ENCODE results near the gene RUVBL2. TPM values are rescaled to one million over a fixed set of nuclear protein-coding genes. Genes with fewer than 3 reads are reported as not detected.

RUVBL2 gene
- total and polyA plus RNA-seq, 4 donors = 29.6 to 80.1 (median 49.6) TPM

DNA sequence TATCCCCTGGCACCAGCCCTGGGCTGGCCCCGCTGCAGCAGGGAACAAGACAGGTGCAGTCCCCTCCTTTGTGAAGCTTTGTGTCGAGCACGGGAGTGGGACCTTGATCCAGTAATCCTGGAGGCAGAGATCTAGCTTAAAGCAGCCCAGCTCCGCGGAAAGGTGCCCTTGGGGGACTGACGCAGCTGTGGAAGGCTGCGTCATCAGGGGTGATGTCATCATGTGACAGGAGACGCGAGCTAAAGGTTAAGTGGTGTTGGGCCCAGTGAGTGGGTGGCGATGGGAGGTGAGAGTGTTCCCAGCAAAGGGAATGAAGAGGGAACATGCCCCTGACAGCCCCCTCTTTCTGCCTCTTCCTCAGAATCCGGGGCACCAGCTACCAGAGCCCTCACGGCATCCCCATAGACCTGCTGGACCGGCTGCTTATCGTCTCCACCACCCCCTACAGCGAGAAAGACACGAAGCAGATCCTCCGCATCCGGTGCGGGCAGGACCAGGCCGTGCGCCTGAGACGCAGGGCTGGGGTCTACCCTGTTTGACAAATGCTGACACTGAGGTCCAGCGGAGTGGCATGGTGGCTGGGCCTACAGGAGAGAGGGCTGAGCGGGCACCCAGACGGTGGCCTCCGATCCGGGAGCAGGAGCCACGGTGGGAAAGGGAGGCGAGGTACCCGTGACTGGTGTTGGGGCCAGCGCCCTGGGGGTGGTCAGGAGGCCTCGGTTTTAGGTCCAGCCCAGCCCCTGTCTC is 20.6 kb downstream of the RUVBL2 start:
- no peak overlapping the region for H3K27ac ChIP-seq (ENCODE audit: low read depth in 1 of 2, low read length in 2 of 2)
- peaks cover 5 to 19% (median 12%) of the 10 kb centered on the region in 4 donors for H3K4me1 ChIP-seq (ENCODE audit: control insufficient read depth in 4 of 4, insufficient read depth in 4 of 4, low read length in 3 of 4)
- no peak for DNase-seq (ENCODE audit: low spot score)
- H3K4me3 ChIP-seq (ENCODE audit: low read depth in 1 of 3, low read length in 3 of 3) = no peak overlapping the region
- TF ChIP-seq SP1 (IDR thresholded peaks at IDR 0.05) (no peak), HNF4G (IDR thresholded peaks at IDR 0.05) (no peak), HNF4A (conservative IDR thresholded peaks at IDR 0.05) (no peak)
- TF ChIP-seq, protein P1, sequence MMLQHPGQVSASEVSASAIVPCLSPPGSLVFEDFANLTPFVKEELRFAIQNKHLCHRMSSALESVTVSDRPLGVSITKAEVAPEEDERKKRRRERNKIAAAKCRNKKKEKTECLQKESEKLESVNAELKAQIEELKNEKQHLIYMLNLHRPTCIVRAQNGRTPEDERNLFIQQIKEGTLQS (IDR thresholded peaks at IDR 0.05) = no peak
- TF ChIP-seq, protein P2, sequence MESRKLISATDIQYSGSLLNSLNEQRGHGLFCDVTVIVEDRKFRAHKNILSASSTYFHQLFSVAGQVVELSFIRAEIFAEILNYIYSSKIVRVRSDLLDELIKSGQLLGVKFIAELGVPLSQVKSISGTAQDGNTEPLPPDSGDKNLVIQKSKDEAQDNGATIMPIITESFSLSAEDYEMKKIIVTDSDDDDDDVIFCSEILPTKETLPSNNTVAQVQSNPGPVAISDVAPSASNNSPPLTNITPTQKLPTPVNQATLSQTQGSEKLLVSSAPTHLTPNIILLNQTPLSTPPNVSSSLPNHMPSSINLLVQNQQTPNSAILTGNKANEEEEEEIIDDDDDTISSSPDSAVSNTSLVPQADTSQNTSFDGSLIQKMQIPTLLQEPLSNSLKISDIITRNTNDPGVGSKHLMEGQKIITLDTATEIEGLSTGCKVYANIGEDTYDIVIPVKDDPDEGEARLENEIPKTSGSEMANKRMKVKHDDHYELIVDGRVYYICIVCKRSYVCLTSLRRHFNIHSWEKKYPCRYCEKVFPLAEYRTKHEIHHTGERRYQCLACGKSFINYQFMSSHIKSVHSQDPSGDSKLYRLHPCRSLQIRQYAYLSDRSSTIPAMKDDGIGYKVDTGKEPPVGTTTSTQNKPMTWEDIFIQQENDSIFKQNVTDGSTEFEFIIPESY (IDR thresholded peaks at IDR 0.05) = no peak
- TF ChIP-seq, protein P3, sequence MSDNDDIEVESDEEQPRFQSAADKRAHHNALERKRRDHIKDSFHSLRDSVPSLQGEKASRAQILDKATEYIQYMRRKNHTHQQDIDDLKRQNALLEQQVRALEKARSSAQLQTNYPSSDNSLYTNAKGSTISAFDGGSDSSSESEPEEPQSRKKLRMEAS (IDR thresholded peaks at IDR 0.05) = no peak
- TF ChIP-seq, protein P4, sequence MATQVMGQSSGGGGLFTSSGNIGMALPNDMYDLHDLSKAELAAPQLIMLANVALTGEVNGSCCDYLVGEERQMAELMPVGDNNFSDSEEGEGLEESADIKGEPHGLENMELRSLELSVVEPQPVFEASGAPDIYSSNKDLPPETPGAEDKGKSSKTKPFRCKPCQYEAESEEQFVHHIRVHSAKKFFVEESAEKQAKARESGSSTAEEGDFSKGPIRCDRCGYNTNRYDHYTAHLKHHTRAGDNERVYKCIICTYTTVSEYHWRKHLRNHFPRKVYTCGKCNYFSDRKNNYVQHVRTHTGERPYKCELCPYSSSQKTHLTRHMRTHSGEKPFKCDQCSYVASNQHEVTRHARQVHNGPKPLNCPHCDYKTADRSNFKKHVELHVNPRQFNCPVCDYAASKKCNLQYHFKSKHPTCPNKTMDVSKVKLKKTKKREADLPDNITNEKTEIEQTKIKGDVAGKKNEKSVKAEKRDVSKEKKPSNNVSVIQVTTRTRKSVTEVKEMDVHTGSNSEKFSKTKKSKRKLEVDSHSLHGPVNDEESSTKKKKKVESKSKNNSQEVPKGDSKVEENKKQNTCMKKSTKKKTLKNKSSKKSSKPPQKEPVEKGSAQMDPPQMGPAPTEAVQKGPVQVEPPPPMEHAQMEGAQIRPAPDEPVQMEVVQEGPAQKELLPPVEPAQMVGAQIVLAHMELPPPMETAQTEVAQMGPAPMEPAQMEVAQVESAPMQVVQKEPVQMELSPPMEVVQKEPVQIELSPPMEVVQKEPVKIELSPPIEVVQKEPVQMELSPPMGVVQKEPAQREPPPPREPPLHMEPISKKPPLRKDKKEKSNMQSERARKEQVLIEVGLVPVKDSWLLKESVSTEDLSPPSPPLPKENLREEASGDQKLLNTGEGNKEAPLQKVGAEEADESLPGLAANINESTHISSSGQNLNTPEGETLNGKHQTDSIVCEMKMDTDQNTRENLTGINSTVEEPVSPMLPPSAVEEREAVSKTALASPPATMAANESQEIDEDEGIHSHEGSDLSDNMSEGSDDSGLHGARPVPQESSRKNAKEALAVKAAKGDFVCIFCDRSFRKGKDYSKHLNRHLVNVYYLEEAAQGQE (IDR thresholded peaks at IDR 0.05) = no peak
- no peaks in the 10 kb centered on the region for H3K27me3 ChIP-seq (ENCODE audit: control insufficient read depth in 4 of 4, insufficient read depth in 4 of 4, low read length in 3 of 4)
- 97% methylated on average over 32 of the region's 32 CpGs for WGBS
- H3K36me3 ChIP-seq (ENCODE audit: control insufficient read depth in 4 of 4, insufficient read depth in 3 of 4, low read depth in 1 of 4, low read length in 3 of 4) = peaks cover 4 to 45% (median 12%) of the 10 kb centered on the region in 4 donors
- H3K9me3 ChIP-seq (ENCODE audit: control insufficient read depth in 4 of 4, low read length in 3 of 4) = no peaks in the 10 kb centered on the region
- H3K9ac ChIP-seq (ENCODE audit: low read depth in 1 of 2, low read length in 2 of 2) = no peak overlapping the region

- peaks cover 4 to 39% (median 9%) of the 10 kb centered on the region in 4 donors for H3K36me3 ChIP-seq (ENCODE audit: control insufficient read depth in 4 of 4, insufficient read depth in 3 of 4, low read depth in 1 of 4, low read length in 3 of 4)
- no peak overlapping the region for H3K4me3 ChIP-seq (ENCODE audit: low read depth in 1 of 3, low read length in 3 of 3)
- no peak overlapping the region for H3K27ac ChIP-seq (ENCODE audit: low read depth in 1 of 2, low read length in 2 of 2)
- peaks cover 5 to 22% (median 16%) of the 10 kb centered on the region in 4 donors for H3K4me1 ChIP-seq (ENCODE audit: control insufficient read depth in 4 of 4, insufficient read depth in 4 of 4, low read length in 3 of 4)
- H3K9me3 ChIP-seq (ENCODE audit: control insufficient read depth in 4 of 4, low read length in 3 of 4) = no peaks in the 10 kb centered on the region
- DNase-seq (ENCODE audit: low spot score) = no peak
- no peaks in the 10 kb centered on the region for H3K27me3 ChIP-seq (ENCODE audit: control insufficient read depth in 4 of 4, insufficient read depth in 4 of 4, low read length in 3 of 4)
- WGBS = 96% methylated on average over 18 of the region's 18 CpGs
- no peak overlapping the region for H3K9ac ChIP-seq (ENCODE audit: low read depth in 1 of 2, low read length in 2 of 2)
- TF ChIP-seq, protein P2 (IDR thresholded peaks at IDR 0.05) = no peak
- TF ChIP-seq, protein P4 (IDR thresholded peaks at IDR 0.05) = no peak
- TF ChIP-seq CTCF (IDR thresholded peaks at IDR 0.05; ENCODE audit: low read depth, low read length, missing input control) (no peak), RXRA (IDR thresholded peaks at IDR 0.05) (no peak), FOXA2 (IDR thresholded peaks at IDR 0.05) (no peak), HNF4A (conservative IDR thresholded peaks at IDR 0.05) (no peak), EGR1 (IDR thresholded peaks at IDR 0.05; ENCODE audit: low read depth in 2 of 2) (no peak), GABPA (IDR thresholded peaks at IDR 0.05 in 1 of 2, conservative IDR thresholded peaks at IDR 0.05 in 1 of 2) (no peak), HNF4G (IDR thresholded peaks at IDR 0.05) (no peak), RAD21 (IDR thresholded peaks at IDR 0.05) (no peak), YY1 (IDR thresholded peaks at IDR 0.05) (no peak)
These were observed 21.2 kb downstream of the RUVBL2 start for GRCh38 chr19:49014870-49015255.
